ENCODE data around the gene CAT.

GRCh38 chr11:34516247-34517040, 77.7 kb downstream of the CAT start:
- TF ChIP-seq CTCF (IDR thresholded peaks at IDR 0.05; ENCODE audit: low read depth, low read length, poor library complexity, severe bottlenecking), result no peak
- no peak for TF ChIP-seq EZH2phosphoT487 (IDR thresholded peaks at IDR 0.05; ENCODE audit: borderline replicate concordance, low read length)
